Testis (tissue), 2 donors: Measurements from ENCODE around the gene ST3GAL5.

Source experiments
- POLR2A ChIP-seq: fragments of 450-650 bp; IDR thresholded peaks from one replicate; pipeline ENCODE4 v1.6.1; 2017; ENCODE audit warnings: antibody characterized with exemption, mild to moderate bottlenecking, moderate library complexity
- TF ChIP-seq, protein P1 (sequence below), 3 experiments: fragments of 450-650 bp in 2 of 3; fragments of 200-600 bp in 1 of 3; sonication (generic) in 1 of 3; IDR thresholded peaks; one replicate each; pipeline ENCODE4 v1.5.1; 2016 to 2019; ENCODE audit warnings: antibody characterized with exemption in 3 of 3, mild to moderate bottlenecking in 2 of 3, moderate library complexity in 1 of 3

DNA sequence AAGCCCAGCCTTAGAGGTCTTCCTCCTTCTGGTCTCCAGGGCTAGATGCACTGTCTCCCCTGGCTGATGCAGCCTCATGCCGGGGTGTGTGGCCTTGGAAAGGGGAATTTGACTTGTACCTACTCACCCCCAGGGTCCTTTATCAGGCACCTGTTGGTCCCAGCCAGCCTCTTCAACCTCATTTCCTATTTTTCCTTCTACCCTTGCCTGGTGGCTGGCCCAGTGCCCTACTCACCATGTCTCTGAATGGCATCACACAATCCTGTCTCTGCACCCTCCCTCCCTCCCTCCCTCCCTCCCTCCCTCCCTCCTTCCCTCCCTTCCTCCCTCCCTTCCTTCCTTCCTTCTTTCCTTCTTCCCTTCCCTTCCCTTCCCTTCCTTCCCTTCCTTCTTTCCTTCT, 17.1 kb upstream of the ST3GAL5 start:
- no peak for TF ChIP-seq POLR2A
- TF ChIP-seq, protein P1, sequence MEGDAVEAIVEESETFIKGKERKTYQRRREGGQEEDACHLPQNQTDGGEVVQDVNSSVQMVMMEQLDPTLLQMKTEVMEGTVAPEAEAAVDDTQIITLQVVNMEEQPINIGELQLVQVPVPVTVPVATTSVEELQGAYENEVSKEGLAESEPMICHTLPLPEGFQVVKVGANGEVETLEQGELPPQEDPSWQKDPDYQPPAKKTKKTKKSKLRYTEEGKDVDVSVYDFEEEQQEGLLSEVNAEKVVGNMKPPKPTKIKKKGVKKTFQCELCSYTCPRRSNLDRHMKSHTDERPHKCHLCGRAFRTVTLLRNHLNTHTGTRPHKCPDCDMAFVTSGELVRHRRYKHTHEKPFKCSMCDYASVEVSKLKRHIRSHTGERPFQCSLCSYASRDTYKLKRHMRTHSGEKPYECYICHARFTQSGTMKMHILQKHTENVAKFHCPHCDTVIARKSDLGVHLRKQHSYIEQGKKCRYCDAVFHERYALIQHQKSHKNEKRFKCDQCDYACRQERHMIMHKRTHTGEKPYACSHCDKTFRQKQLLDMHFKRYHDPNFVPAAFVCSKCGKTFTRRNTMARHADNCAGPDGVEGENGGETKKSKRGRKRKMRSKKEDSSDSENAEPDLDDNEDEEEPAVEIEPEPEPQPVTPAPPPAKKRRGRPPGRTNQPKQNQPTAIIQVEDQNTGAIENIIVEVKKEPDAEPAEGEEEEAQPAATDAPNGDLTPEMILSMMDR (IDR thresholded peaks at IDR 0.05): no peak
